ENCODE data around the gene MINDY4. TPM values are rescaled to one million over a fixed set of nuclear protein-coding genes. Genes with fewer than 3 reads are reported as not detected.
A peak's percentile ranks its signal among the peaks of the same experiment; 100 is the strongest.

MINDY4 gene
- total and polyA plus RNA-seq, 2 donors (not counting 1 experiment from before 2014, with no cell fraction given): 6.1 to 6.3 TPM

GRCh38 chr7:30912986-30913811 is 142.0 kb downstream of the MINDY4 start:
- Histone ChIP-seq H3K4me2 (ENCODE audit: extremely low read depth, insufficient read depth, low read length) (peak overlapping the region; percentile 54), H2AFZ (ENCODE audit: low read length) (no peak overlapping the region)

DNA sequence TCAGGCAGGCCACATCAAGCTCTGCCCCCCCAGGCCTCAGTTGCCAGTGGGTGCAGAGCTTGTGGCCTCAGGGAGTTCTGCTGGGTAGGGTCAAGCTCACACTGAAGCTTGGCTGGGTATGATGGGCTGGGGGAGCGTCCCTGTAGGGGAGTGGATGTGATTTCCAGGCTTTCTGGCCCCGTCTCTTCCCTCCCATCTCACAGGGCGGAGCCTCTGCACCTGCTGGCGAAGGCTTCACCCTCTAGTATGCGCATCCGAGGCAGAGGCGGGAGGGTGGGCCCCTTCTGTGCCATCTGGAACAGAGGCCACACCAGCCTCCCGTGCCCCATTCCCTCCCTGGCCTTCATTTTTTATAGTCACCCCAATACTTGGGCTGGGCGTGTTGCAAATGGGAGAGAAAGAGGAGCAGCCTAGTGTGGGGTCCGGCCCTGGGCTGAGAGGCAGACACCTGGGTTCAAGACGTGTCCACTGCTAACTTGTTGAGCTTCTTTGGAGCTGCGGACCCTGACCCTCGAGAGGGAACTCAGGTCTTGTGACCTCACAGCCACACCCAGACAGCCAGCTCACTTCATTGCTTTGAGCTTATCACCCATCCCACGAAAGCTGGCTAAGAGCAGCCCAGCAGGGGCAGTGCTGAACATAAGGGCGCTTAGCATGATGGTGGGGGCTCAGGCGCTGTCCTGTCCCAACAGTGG is 142.8 kb downstream of the MINDY4 start:
- Histone ChIP-seq H4K20me1 (ENCODE audit: control insufficient read depth, extremely low read depth, insufficient read depth, low read length) (no peaks in the 10 kb centered on the region), H3K27me3 (ENCODE audit: control insufficient read depth, insufficient read depth, low read length) (no peaks in the 10 kb centered on the region), H3K4me1 (ENCODE audit: control insufficient read depth, extremely low read depth, insufficient read depth, low read length) (peaks cover 21% of the 10 kb centered on the region), H3K79me2 (ENCODE audit: control insufficient read depth, insufficient read depth, low read length) (no peaks in the 10 kb centered on the region), H3K9ac (ENCODE audit: insufficient read depth, low read length) (peak overlapping the region; percentile 30), H2AFZ (ENCODE audit: low read length) (no peak overlapping the region), H3K9me3 (ENCODE audit: control insufficient read depth, insufficient read depth, low read depth, low read length) (no peaks in the 10 kb centered on the region), H3K4me2 (ENCODE audit: extremely low read depth, insufficient read depth, low read length) (no peak overlapping the region), H3K4me3 (replicated peaks in 1 of 4; ENCODE audit: control extremely low read depth in 1 of 4, insufficient read depth in 1 of 4, low read depth in 3 of 4, low read length in 4 of 4) (no peak overlapping the region), H3K36me3 (ENCODE audit: control insufficient read depth, insufficient read depth, low read length) (no peaks in the 10 kb centered on the region), H3K27ac (ENCODE audit: insufficient read depth, low read length) (peak overlapping the region; percentile 22)
- no peak for DNase-seq (ENCODE audit: low read depth in 2 of 2)
- TF ChIP-seq CTCF (conservative IDR thresholded peaks at IDR 0.05 in 1 of 2, IDR thresholded peaks at IDR 0.05 in 1 of 2; ENCODE audit: low read depth in 1 of 2, low read length in 2 of 2) (no peak), EZH2 (IDR thresholded peaks at IDR 0.05; ENCODE audit: low read length, missing control alignments) (no peak)

More at GRCh38 chr7:30912986-30913811, 142.0 kb downstream of the MINDY4 start:
- Histone ChIP-seq H3K27ac (ENCODE audit: insufficient read depth, low read length) (no peak overlapping the region), H3K4me3 (replicated peaks in 1 of 4; ENCODE audit: control extremely low read depth in 1 of 4, insufficient read depth in 1 of 4, low read depth in 3 of 4, low read length in 4 of 4) (peak overlapping the region in 2 of 4 experiments; percentile 3 to 25), H3K79me2 (ENCODE audit: control insufficient read depth, insufficient read depth, low read length) (no peaks in the 10 kb centered on the region), H3K36me3 (ENCODE audit: control insufficient read depth, insufficient read depth, low read length) (no peaks in the 10 kb centered on the region), H3K27me3 (ENCODE audit: control insufficient read depth, insufficient read depth, low read length) (no peaks in the 10 kb centered on the region), H3K9ac (ENCODE audit: insufficient read depth, low read length) (no peak overlapping the region), H3K9me3 (ENCODE audit: control insufficient read depth, insufficient read depth, low read depth, low read length) (no peaks in the 10 kb centered on the region), H3K4me1 (ENCODE audit: control insufficient read depth, extremely low read depth, insufficient read depth, low read length) (peaks cover 21% of the 10 kb centered on the region), H4K20me1 (ENCODE audit: control insufficient read depth, extremely low read depth, insufficient read depth, low read length) (no peaks in the 10 kb centered on the region)
- no peak for DNase-seq (ENCODE audit: low read depth in 2 of 2)
- TF ChIP-seq EZH2 (IDR thresholded peaks at IDR 0.05; ENCODE audit: low read length, missing control alignments): no peak
- TF ChIP-seq CTCF (conservative IDR thresholded peaks at IDR 0.05 in 1 of 2, IDR thresholded peaks at IDR 0.05 in 1 of 2; ENCODE audit: low read depth in 1 of 2, low read length in 2 of 2): no peak

GRCh38 chr7:30914596-30914995 is 143.4 kb downstream of the MINDY4 start:
- TF ChIP-seq EZH2 (IDR thresholded peaks at IDR 0.05; ENCODE audit: low read length, missing control alignments) (no peak), CTCF (conservative IDR thresholded peaks at IDR 0.05 in 1 of 2, IDR thresholded peaks at IDR 0.05 in 1 of 2; ENCODE audit: low read depth in 1 of 2, low read length in 2 of 2) (no peak)
- Histone ChIP-seq H3K27me3 (ENCODE audit: control insufficient read depth, insufficient read depth, low read length) (no peaks in the 10 kb centered on the region), H3K9me3 (ENCODE audit: control insufficient read depth, insufficient read depth, low read depth, low read length) (no peaks in the 10 kb centered on the region), H3K4me1 (ENCODE audit: control insufficient read depth, extremely low read depth, insufficient read depth, low read length) (peaks cover 21% of the 10 kb centered on the region), H2AFZ (ENCODE audit: low read length) (no peak overlapping the region), H3K79me2 (ENCODE audit: control insufficient read depth, insufficient read depth, low read length) (no peaks in the 10 kb centered on the region), H3K9ac (ENCODE audit: insufficient read depth, low read length) (no peak overlapping the region), H4K20me1 (ENCODE audit: control insufficient read depth, extremely low read depth, insufficient read depth, low read length) (no peaks in the 10 kb centered on the region), H3K4me3 (replicated peaks in 1 of 4; ENCODE audit: control extremely low read depth in 1 of 4, insufficient read depth in 1 of 4, low read depth in 3 of 4, low read length in 4 of 4) (no peak overlapping the region), H3K36me3 (ENCODE audit: control insufficient read depth, insufficient read depth, low read length) (no peaks in the 10 kb centered on the region), H3K27ac (ENCODE audit: insufficient read depth, low read length) (peak overlapping the region; percentile 22), H3K4me2 (ENCODE audit: extremely low read depth, insufficient read depth, low read length) (peak overlapping the region; percentile 8)
- peak; percentile 43 to 53 for DNase-seq (ENCODE audit: low read depth in 2 of 2)
